Measurements from ENCODE around the gene GARNL3. TPM values are rescaled to one million over a fixed set of nuclear protein-coding genes. Genes with fewer than 3 reads are reported as not detected.

Gene GARNL3
- total RNA-seq, 1 experiment from 2014 or later = 11.5 TPM

GRCh38 chr9:127215268-127216209 lies 49.0 kb upstream of the GARNL3 start:
- TF ChIP-seq POLR2AphosphoS5 (IDR thresholded peaks at IDR 0.05; ENCODE audit: low read depth, low read length) (no peak), SIN3A (IDR thresholded peaks at IDR 0.05; ENCODE audit: borderline replicate concordance, insufficient read depth, low read depth, low read length) (no peak), REST (IDR thresholded peaks at IDR 0.05; ENCODE audit: insufficient read depth in 1 of 2, low read depth in 2 of 2, low read length in 1 of 2) (no peak), TCF7L2 (IDR thresholded peaks at IDR 0.05; ENCODE audit: low read depth, low read length) (no peak)
- TF ChIP-seq, protein P1, sequence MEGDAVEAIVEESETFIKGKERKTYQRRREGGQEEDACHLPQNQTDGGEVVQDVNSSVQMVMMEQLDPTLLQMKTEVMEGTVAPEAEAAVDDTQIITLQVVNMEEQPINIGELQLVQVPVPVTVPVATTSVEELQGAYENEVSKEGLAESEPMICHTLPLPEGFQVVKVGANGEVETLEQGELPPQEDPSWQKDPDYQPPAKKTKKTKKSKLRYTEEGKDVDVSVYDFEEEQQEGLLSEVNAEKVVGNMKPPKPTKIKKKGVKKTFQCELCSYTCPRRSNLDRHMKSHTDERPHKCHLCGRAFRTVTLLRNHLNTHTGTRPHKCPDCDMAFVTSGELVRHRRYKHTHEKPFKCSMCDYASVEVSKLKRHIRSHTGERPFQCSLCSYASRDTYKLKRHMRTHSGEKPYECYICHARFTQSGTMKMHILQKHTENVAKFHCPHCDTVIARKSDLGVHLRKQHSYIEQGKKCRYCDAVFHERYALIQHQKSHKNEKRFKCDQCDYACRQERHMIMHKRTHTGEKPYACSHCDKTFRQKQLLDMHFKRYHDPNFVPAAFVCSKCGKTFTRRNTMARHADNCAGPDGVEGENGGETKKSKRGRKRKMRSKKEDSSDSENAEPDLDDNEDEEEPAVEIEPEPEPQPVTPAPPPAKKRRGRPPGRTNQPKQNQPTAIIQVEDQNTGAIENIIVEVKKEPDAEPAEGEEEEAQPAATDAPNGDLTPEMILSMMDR (IDR thresholded peaks at IDR 0.05) = no peak
- ATAC-seq (no peak), DNase-seq (ENCODE audit: low read depth, low spot score) (no peak)
- BruUV-seq (replicated peaks) = no TSS peak
- H3K36me3 ChIP-seq (ENCODE audit: control insufficient read depth, insufficient read depth, low read length) = no peaks in the 10 kb centered on the region
- CTCF ChIA-PET = interaction anchor here (1.1 kb wide), 1 partner anchor 239 kb away, joined by 3 read pairs; no protein-coding TSS in a partner anchor
- no peak overlapping the region for H3K27ac ChIP-seq (ENCODE audit: low read length)
- H3K4me3 ChIP-seq (ENCODE audit: low read depth in 2 of 2, low read length in 2 of 2) = no peak overlapping the region
- POLR2A ChIA-PET = no interaction called here
- H3K27me3 ChIP-seq (ENCODE audit: control insufficient read depth, insufficient read depth, low read length) = no peaks in the 10 kb centered on the region
- H3K9me3 ChIP-seq (ENCODE audit: control insufficient read depth, insufficient read depth, low read depth, low read length) = no peaks in the 10 kb centered on the region
- in situ Hi-C loops (cut with HindIII; ENCODE audit: low pct_unique_long_range_greater_than_20kb, low sequenced_read_pairs) = no loop called here
- no peaks in the 10 kb centered on the region for H3K4me1 ChIP-seq (ENCODE audit: control insufficient read depth, insufficient read depth, low read length)
- intact Hi-C loops (cut with micrococcal nuclease; ENCODE audit: unreplicated experiment) = no loop called here

DNA sequence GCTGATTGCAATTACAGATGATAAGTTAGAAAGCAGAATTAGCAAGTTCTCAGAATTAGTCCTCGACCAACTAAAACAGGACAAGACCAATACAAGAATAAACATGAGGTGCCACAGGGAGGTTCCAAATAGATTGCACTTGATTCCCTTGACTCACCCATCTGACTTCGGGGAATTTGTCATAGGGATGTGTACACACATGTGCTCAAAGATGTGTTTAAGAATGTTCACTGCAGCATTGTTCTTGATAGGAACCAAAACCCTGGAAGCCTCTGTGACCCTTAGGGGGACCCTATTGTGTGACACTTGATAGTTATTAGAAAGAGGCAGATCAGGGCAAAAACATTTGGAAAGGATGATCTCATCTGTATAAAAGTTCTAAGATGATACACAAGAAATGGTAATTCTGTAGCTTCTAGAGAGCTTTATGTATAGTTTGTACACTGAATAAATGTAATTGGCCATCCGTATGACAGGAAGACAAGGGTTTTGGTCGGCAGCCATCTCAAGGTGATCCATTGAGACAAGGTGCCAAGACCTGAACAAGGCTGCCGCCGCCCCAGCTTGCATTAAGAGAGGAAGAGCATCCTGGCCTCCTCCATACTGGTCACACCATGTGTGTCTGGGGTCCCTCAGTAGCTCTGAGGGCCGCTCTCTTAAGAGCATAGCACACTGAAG lies 48.2 kb upstream of the GARNL3 start:
- in situ Hi-C loops (cut with HindIII; ENCODE audit: low pct_unique_long_range_greater_than_20kb, low sequenced_read_pairs) (no loop called here), intact Hi-C loops (cut with micrococcal nuclease; ENCODE audit: unreplicated experiment) (no loop called here)
- no peak overlapping the region for H3K27ac ChIP-seq (ENCODE audit: low read length)
- no peaks in the 10 kb centered on the region for H3K27me3 ChIP-seq (ENCODE audit: control insufficient read depth, insufficient read depth, low read length)
- no peak for DNase-seq (ENCODE audit: low read depth, low spot score)
- no peak for ATAC-seq
- ChIA-PET POLR2A (no interaction called here), CTCF (no interaction called here)
- H3K9me3 ChIP-seq (ENCODE audit: control insufficient read depth, insufficient read depth, low read depth, low read length) = no peaks in the 10 kb centered on the region
- no TSS peak for BruUV-seq (replicated peaks)
- no peaks in the 10 kb centered on the region for H3K36me3 ChIP-seq (ENCODE audit: control insufficient read depth, insufficient read depth, low read length)
- no peak overlapping the region for H3K4me3 ChIP-seq (ENCODE audit: low read depth in 2 of 2, low read length in 2 of 2)
- H3K4me1 ChIP-seq (ENCODE audit: control insufficient read depth, insufficient read depth, low read length) = no peaks in the 10 kb centered on the region
- TF ChIP-seq SIN3A (IDR thresholded peaks at IDR 0.05; ENCODE audit: borderline replicate concordance, insufficient read depth, low read depth, low read length) (no peak), POLR2AphosphoS5 (IDR thresholded peaks at IDR 0.05; ENCODE audit: low read depth, low read length) (no peak), TCF7L2 (IDR thresholded peaks at IDR 0.05; ENCODE audit: low read depth, low read length) (no peak)
